Natural killer cell (primary cell): ENCODE measurements around the gene FOSB. TPM values are rescaled to one million over a fixed set of nuclear protein-coding genes. Genes with fewer than 3 reads are reported as not detected.

ENCODE experiments used
- ATAC-seq, 3 donors: fragments of 150-1000 bp in 2 of 3; fragments of 200-7000 bp in 1 of 3; cut with Tn5 transposase; 1 replicate in 1 of 3; 2 replicates in 2 of 3; pipeline ENCODE4 v1.10.0; 2021; ENCODE audit warnings: mild to moderate bottlenecking in 2 of 3, moderate library complexity in 2 of 3
- DNase-seq, 2 donors: peaks; one replicate each; pipeline versions ENCODE4 v3.0.0 to v3.0.0-alpha.2; 2013 to 2021; ENCODE audit warnings: mixed read lengths in 1 of 2
- H3K27ac ChIP-seq: one replicate; pipeline ENCODE4 v1.5.1; 2013; ENCODE audit warnings: mild to moderate bottlenecking, low read length
- H3K27me3 ChIP-seq: one replicate; pipeline ENCODE4 v1.6.1; 2013; ENCODE audit warnings: low read length; ENCODE audit not compliant: control insufficient read depth, insufficient read depth
- H3K36me3 ChIP-seq: one replicate; pipeline ENCODE4 v1.6.1; 2013; ENCODE audit warnings: low read length; ENCODE audit not compliant: control insufficient read depth, insufficient read depth
- H3K4me1 ChIP-seq: one replicate; pipeline ENCODE4 v1.6.1; 2013; ENCODE audit warnings: low read length; ENCODE audit not compliant: control insufficient read depth, insufficient read depth
- H3K4me3 ChIP-seq: one replicate; pipeline ENCODE4 v1.5.1; 2013; ENCODE audit warnings: low read length
- H3K9me3 ChIP-seq: one replicate; pipeline ENCODE4 v1.6.1; 2013; ENCODE audit warnings: low read length; ENCODE audit not compliant: control insufficient read depth, insufficient read depth
- H3K27ac Mint-ChIP-seq, 2 donors: one replicate each; pipeline ENCODE4 v1.8.0; 2022; ENCODE audit warnings: mild to moderate bottlenecking in 2 of 2, mixed read lengths in 2 of 2, moderate library complexity in 1 of 2
- H3K27me3 Mint-ChIP-seq, 2 donors: one replicate each; pipeline ENCODE4 v1.8.0; 2022; ENCODE audit warnings: low read depth in 2 of 2, mixed read lengths in 2 of 2
- H3K36me3 Mint-ChIP-seq: one replicate; pipeline ENCODE4 v1.8.0; 2022; ENCODE audit warnings: mixed read lengths
- H3K4me1 Mint-ChIP-seq, 2 donors: one replicate each; pipeline ENCODE4 v1.8.0; 2022; ENCODE audit warnings: mixed read lengths in 2 of 2
- H3K4me3 Mint-ChIP-seq: one replicate; pipeline ENCODE4 v1.8.0; 2022; ENCODE audit warnings: mild to moderate bottlenecking, moderate library complexity, mixed read lengths
- H3K9me3 Mint-ChIP-seq, 2 donors: one replicate each; pipeline ENCODE4 v1.8.0; 2022; ENCODE audit warnings: mixed read lengths in 2 of 2
- CTCF ChIP-seq: fragments of 200-600 bp; IDR thresholded peaks from one replicate; pipeline ENCODE4 v1.8.0; 2022; ENCODE audit warnings: antibody characterized with exemption
- WGBS: methylation state at CpG from one replicate; pipeline ENCODE4 v1.1.7; 2013; ENCODE audit warnings: missing lambda C conversion rate; ENCODE audit not compliant: insufficient coverage; 5-methylcytosine and 5-hydroxymethylcytosine counted together
- intact Hi-C: fragments of 100-400 bp; cut with micrococcal nuclease; formaldehyde crosslinking; loops from one replicate; pipeline ENCODE4 v1.14.2; 2022
- total RNA-seq, 4 donors: library from RNA; stranded (reverse); fragments of 120-200 nt in 1 of 4; gene quantifications; one replicate each; pipeline versions ENCODE4 v1.2.3 to v1.2.4, GENCODE V29; 2013 to 2022

FOSB gene
- total RNA-seq, 3 donors from 2014 or later (not counting 1 experiment from before 2014, with no cell fraction given): 784 to 1,837 (median 1,121) TPM

GRCh38 chr19:45448887-45449299, 18.9 kb upstream of the FOSB start:
- H3K4me1 Mint-ChIP-seq: peaks cover 71 to 78% of the 10 kb centered on the region in 2 donors
- Histone ChIP-seq H3K4me1 (peaks cover 70% of the 10 kb centered on the region), H3K27ac (peak overlapping the region; percentile 93), H3K27me3 (no peaks in the 10 kb centered on the region), H3K36me3 (peaks cover 5% of the 10 kb centered on the region), H3K9me3 (no peaks in the 10 kb centered on the region), H3K4me3 (peak overlapping the region; percentile 48)
- DNase-seq (peak; percentile 41 to 46), ATAC-seq (peak in 1 of 3 donors; percentile 1)
- H3K36me3 Mint-ChIP-seq: no peaks in the 10 kb centered on the region
- TF ChIP-seq CTCF: no peak
- H3K27ac Mint-ChIP-seq: peak overlapping the region; percentile 99 to 100
- no peaks in the 10 kb centered on the region for H3K27me3 Mint-ChIP-seq
- 48% methylated on average over 7 of the region's 7 CpGs for WGBS
- intact Hi-C loops: no loop called here
- no peaks in the 10 kb centered on the region for H3K9me3 Mint-ChIP-seq
- H3K4me3 Mint-ChIP-seq: peak overlapping the region; percentile 89

- no peaks in the 10 kb centered on the region for H3K9me3 ChIP-seq
- peak overlapping the region; percentile 93 for H3K27ac ChIP-seq
- H3K27ac Mint-ChIP-seq: peak overlapping the region; percentile 99 to 100
- no peaks in the 10 kb centered on the region for H3K36me3 Mint-ChIP-seq
- H3K36me3 ChIP-seq: peaks cover 5% of the 10 kb centered on the region
- peaks cover 65 to 74% of the 10 kb centered on the region in 2 donors for H3K4me1 Mint-ChIP-seq
- peak; percentile 52 to 78 (median 62) for ATAC-seq
- peaks cover 63% of the 10 kb centered on the region for H3K4me1 ChIP-seq
- H3K27me3 Mint-ChIP-seq: no peaks in the 10 kb centered on the region
- H3K4me3 Mint-ChIP-seq: peak overlapping the region; percentile 98
- no peaks in the 10 kb centered on the region for H3K27me3 ChIP-seq
- peak overlapping the region; percentile 48 for H3K4me3 ChIP-seq
- intact Hi-C loops: loop anchor here (1.0 to 10.0 kb wide), 3 partner anchors 8 to 195 kb away; no protein-coding TSS in a partner anchor
- peak in 1 of 2 donors; percentile 81 for DNase-seq
- no peak for TF ChIP-seq CTCF
- 0% methylated on average over 3 of the region's 5 CpGs for WGBS
- H3K9me3 Mint-ChIP-seq: no peaks in the 10 kb centered on the region
Observed at GRCh38 chr19:45450012-45450333, 17.8 kb upstream of the FOSB start.

GRCh38 chr19:45451131-45451849, 16.5 kb upstream of the FOSB start:
- WGBS: 2% methylated on average over 28 of the region's 28 CpGs
- intact Hi-C loops: loop anchor here (10.0 kb wide), 1 partner anchor 194 kb away; no protein-coding TSS in a partner anchor
- no peaks in the 10 kb centered on the region for H3K27me3 ChIP-seq
- no peaks in the 10 kb centered on the region for H3K36me3 Mint-ChIP-seq
- H3K27ac ChIP-seq: peak overlapping the region; percentile 100
- H3K4me1 ChIP-seq: peaks cover 68% of the 10 kb centered on the region
- peak overlapping the region; percentile 67 for H3K4me3 ChIP-seq
- H3K36me3 ChIP-seq: peaks cover 5% of the 10 kb centered on the region
- H3K9me3 ChIP-seq: no peaks in the 10 kb centered on the region
- peaks cover 66 to 75% of the 10 kb centered on the region in 2 donors for H3K4me1 Mint-ChIP-seq
- peak; percentile 28 to 48 (median 30) for ATAC-seq
- peak overlapping the region; percentile 93 for H3K4me3 Mint-ChIP-seq
- H3K27ac Mint-ChIP-seq: peak overlapping the region; percentile 99 to 100
- no peaks in the 10 kb centered on the region for H3K9me3 Mint-ChIP-seq
- no peaks in the 10 kb centered on the region for H3K27me3 Mint-ChIP-seq
- DNase-seq: peak in 1 of 2 donors; percentile 89
- no peak for TF ChIP-seq CTCF
